NCI-H146 treated with DMSO at 0.1 percent for 48 hours (cell line): ENCODE measurements around the gene GSKIP.
"Not testable (repeated sequence)": the region's sequence is repeated elsewhere in the genome, so short reads cannot be mapped to it uniquely, and the experiment has no call there.

Source experiments
- DNase-seq: peaks from one replicate; lab custom pipeline; 2025; ENCODE audit not compliant: unreplicated experiment; lab: John Stamatoyannopoulos, UW

The GSKIP gene

GRCh38 chr14:96362965-96363750 lies at the start of gene GSKIP, which contains the start of gene ATG2B:
Gene GSKIP, plus strand, starts transcription at chr14:96363526. Its CDS starts 18,722 bp downstream, at chr14:96382248.
Gene ATG2B, minus strand, starts transcription at chr14:96363341. Its CDS starts 365 bp downstream, at chr14:96362976.
- peak; percentile 56 for DNase-seq

- DNase-seq = no peak
Observed at GRCh38 chr14:96316087-96316486, 47.2 kb upstream of the GSKIP start.

DNA sequence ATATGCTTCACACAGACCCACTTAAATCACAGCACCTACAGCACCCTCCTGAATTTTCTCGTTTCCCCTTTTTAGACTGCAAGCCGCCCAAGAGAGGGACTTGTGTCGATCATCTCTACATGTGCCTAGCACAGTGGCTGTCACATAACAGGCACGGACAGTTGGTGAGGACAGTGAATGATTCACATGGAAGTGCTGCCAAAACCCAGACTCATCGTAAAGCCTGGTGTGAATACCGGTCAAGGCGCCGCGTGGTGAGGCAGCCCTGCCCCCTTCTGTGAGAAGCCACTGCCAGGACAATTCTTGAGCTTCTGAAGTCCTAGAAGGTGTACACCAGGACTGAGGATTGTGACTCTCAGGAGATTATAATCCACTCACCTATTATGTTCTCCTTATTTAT lies 44.5 kb upstream of the GSKIP start:
- DNase-seq = no peak

- no peak for DNase-seq
Observed at GRCh38 chr14:96320605-96321004, 42.7 kb upstream of the GSKIP start.

- DNase-seq = no peak
Observed at GRCh38 chr14:96324219-96324618, 39.1 kb upstream of the GSKIP start.

GRCh38 chr14:96338551-96338950 lies 24.8 kb upstream of the GSKIP start:
- no peak for DNase-seq

GRCh38 chr14:96341323-96341722 lies 22.0 kb upstream of the GSKIP start:
- DNase-seq = no peak

- no peak for DNase-seq
Observed at GRCh38 chr14:96345669-96346068, 17.7 kb upstream of the GSKIP start.

GRCh38 chr14:96347957-96348356 lies 15.4 kb upstream of the GSKIP start:
- not testable (repeated sequence) for DNase-seq

GRCh38 chr14:96349286-96350075 lies 13.8 kb upstream of the GSKIP start:
- DNase-seq = no peak

DNA sequence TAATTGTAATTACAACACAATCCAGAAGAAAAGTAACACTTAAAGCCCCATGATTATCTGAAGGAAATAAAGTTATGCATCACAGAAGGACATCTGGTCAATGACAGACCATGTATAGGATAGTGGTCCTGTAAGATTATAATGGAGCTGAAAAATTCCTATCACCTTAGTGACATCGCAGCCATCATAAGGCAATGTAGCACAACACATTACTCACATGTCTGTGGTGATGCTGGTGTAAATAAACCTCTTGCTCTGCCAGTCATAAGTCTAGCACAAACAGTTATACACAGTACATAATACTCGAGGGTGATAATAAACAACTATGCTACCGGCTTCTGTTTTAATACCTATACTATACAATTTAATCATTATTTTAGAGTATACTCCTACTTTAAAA lies 11.3 kb upstream of the GSKIP start:
- DNase-seq = no peak

- no peak for DNase-seq
Observed at GRCh38 chr14:96352708-96353107, 10.6 kb upstream of the GSKIP start.

GRCh38 chr14:96354246-96354645 lies 9.1 kb upstream of the GSKIP start:
- no peak for DNase-seq

GRCh38 chr14:96357216-96357615 lies 6.1 kb upstream of the GSKIP start:
- DNase-seq = no peak

- DNase-seq = no peak
Observed at GRCh38 chr14:96359959-96360358, 3.4 kb upstream of the GSKIP start.

- DNase-seq = no peak
Observed at GRCh38 chr14:96362071-96362964, 1.0 kb upstream of the GSKIP start.

DNA sequence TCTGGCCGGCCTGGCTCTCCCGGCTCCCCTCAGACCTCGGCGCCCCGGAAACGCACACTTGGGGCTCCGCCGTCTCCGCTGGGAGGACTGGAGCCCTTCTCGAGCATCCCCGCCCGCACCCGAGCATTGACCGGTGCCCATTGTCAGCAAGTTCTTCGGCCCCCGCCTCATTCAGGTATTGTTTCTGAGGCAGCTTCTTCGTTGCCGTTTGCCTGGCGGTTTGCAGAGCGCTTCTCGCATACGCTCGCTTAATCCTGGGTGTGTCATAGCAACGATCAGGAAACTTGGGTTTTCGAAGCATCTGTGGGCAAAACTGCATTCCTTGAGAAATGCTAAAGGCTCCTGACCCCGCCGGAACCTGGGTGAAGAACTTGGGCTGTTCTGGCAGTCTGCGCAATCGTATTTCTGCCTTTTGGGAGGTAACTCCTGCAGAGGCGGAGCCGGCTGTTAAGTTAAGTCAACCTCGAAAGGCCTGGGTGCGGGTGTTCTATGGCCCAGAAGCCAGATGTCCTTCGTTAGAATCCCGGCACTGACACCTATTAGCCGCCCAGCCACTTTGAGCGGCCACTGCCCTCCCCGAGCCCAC lies 518 bp downstream of the GSKIP start:
- DNase-seq = peak; percentile 16

DNA sequence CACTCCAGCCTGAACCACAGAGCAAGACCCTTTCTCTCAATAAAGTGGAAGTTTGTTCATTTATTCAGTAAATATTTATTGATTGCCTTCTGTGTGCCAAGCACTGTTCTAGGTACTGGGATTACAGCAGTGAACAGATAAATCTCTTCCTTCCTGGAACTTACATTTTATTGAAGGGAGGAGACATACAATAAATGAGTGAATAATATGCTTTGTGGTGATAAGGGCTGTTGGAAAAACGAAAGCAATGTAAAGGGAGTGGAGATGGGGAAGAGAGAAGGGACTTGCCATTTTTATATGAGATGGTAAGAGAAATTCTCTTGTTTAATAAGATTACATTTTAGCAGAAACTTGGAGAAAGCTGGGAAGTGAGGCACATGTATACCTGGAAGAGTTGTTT lies 1.6 kb downstream of the GSKIP start:
- no peak for DNase-seq

GRCh38 chr14:96368534-96368933 lies 5.2 kb downstream of the GSKIP start:
- DNase-seq = no peak

GRCh38 chr14:96370528-96370927 lies 7.2 kb downstream of the GSKIP start:
- DNase-seq = no peak

- DNase-seq = no peak
Observed at GRCh38 chr14:96373538-96373937, 10.2 kb downstream of the GSKIP start.
